Neural progenitor cell (in vitro differentiated cells): Measurements from ENCODE around the gene GPR132. TPM values are rescaled to one million over a fixed set of nuclear protein-coding genes. Genes with fewer than 3 reads are reported as not detected.

ENCODE experiments used
- DNase-seq: peaks from one replicate; pipeline ENCODE4 v3.0.0-alpha.2; 2016; ENCODE audit warnings: low spot score
- H2AFZ ChIP-seq: fragments of 200-600 bp; sonication (generic); replicated peaks from 2 replicates; pipeline ENCODE4 v1.6.1; 2016; ENCODE audit warnings: antibody characterized with exemption
- H3F3A ChIP-seq: fragments of 200-600 bp; sonication (generic); 2 replicates; pipeline ENCODE4 v1.6.1; 2016; ENCODE audit warnings: antibody characterized with exemption, low read depth
- H3K27ac ChIP-seq: fragments of 200-600 bp; sonication (generic); 2 replicates; pipeline ENCODE4 v1.5.1; 2016; ENCODE audit warnings: mild to moderate bottlenecking
- H3K27me3 ChIP-seq: fragments of 200-600 bp; sonication (generic); 2 replicates; pipeline ENCODE4 v1.6.1; 2016; ENCODE audit warnings: mild to moderate bottlenecking, moderate library complexity
- H3K36me3 ChIP-seq: fragments of 200-600 bp; sonication (generic); 2 replicates; pipeline ENCODE4 v1.5.1; 2016
- H3K4me1 ChIP-seq: fragments of 200-600 bp; sonication (generic); 2 replicates; pipeline ENCODE4 v1.6.1; 2016; ENCODE audit warnings: mixed run types
- H3K4me2 ChIP-seq: fragments of 200-600 bp; sonication (generic); 2 replicates; pipeline ENCODE4 v1.6.1; 2016
- H3K4me3 ChIP-seq: fragments of 200-600 bp; sonication (generic); 2 replicates; pipeline ENCODE4 v1.5.1; 2016
- H3K79me2 ChIP-seq: fragments of 200-600 bp; sonication (generic); 2 replicates; pipeline ENCODE4 v1.6.1; 2016; ENCODE audit warnings: low read depth
- H3K9ac ChIP-seq: fragments of 200-600 bp; sonication (generic); 2 replicates; pipeline ENCODE4 v1.6.1; 2016
- H3K9me3 ChIP-seq: fragments of 200-600 bp; sonication (generic); 2 replicates; pipeline ENCODE4 v1.5.1; 2016; ENCODE audit warnings: low read depth
- H4K20me1 ChIP-seq: fragments of 200-600 bp; sonication (generic); 2 replicates; pipeline ENCODE4 v1.6.1; 2016; ENCODE audit warnings: low read depth
- H3K27ac Mint-ChIP-seq: 3 replicates; pipeline ENCODE4 v1.8.0; 2021; ENCODE audit warnings: mixed read lengths
- H3K27me3 Mint-ChIP-seq: 2 replicates; pipeline ENCODE4 v1.8.0; 2022; ENCODE audit warnings: low read depth, mild to moderate bottlenecking, inconsistent platforms, moderate library complexity, mixed read lengths; ENCODE audit not compliant: insufficient read depth
- H3K36me3 Mint-ChIP-seq: 3 replicates; pipeline ENCODE4 v1.8.0; 2021; ENCODE audit warnings: mixed read lengths
- H3K4me1 Mint-ChIP-seq: 3 replicates; pipeline ENCODE4 v1.8.0; 2021; ENCODE audit warnings: mixed read lengths
- H3K4me3 Mint-ChIP-seq: 3 replicates; pipeline ENCODE4 v1.8.0; 2021; ENCODE audit warnings: mild to moderate bottlenecking, moderate library complexity, mixed read lengths
- H3K9me3 Mint-ChIP-seq: 3 replicates; pipeline ENCODE4 v1.8.0; 2020; ENCODE audit warnings: mixed read lengths
- EZH2 ChIP-seq: fragments of 200-600 bp; sonication (generic); IDR thresholded peaks from 2 replicates; pipeline ENCODE4 v1.6.1; 2017; ENCODE audit warnings: antibody characterized with exemption, mild to moderate bottlenecking, moderate library complexity
- EZH2phosphoT487 ChIP-seq: fragments of 200-600 bp; sonication (generic); IDR thresholded peaks from 2 replicates; pipeline ENCODE4 v1.6.1; 2017; ENCODE audit warnings: antibody characterized with exemption
- total RNA-seq: library from RNA; depleted of rRNA; stranded (reverse); fragments of >200 nt; gene quantifications from 2 replicates; pipeline ENCODE4 v1.2.3, GENCODE V29; 2015; ENCODE audit warnings: low replicate concordance
- TF ChIP-seq, protein P1 (sequence below): fragments of 200-600 bp; sonication (generic); IDR thresholded peaks from 2 replicates; pipeline ENCODE4 v1.5.1; 2017; ENCODE audit warnings: antibody characterized with exemption, mild to moderate bottlenecking

Gene GPR132
- total RNA-seq, 1 donor from 2014 or later: 0.51 TPM

DNA sequence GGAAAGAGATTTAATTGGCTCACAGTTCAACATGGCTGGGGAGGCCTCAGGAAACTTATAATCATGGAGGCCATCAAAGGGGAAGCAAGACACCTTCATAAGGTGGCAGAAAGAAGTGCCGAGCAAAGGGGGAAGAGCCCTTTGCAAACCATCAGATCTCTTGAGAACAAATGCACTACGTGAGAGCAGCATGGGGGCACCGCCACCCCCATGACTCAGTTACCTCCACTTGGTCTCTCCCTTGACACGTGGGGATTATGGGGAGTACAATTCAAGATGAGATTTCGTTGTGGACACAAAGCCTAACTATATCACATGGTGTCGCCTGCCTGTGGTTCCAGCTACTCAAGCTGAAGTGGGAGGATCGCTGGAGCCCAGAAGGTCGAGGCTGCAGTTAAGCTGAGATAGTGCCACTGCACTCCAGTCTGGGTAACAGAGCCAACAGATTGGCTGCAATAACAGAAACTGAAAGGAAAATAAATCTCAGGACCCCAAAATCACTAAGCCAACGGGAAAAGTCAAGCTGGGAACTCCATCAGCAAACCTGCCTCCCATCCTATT, 34.3 kb downstream of the GPR132 start:
- TF ChIP-seq, protein P1, sequence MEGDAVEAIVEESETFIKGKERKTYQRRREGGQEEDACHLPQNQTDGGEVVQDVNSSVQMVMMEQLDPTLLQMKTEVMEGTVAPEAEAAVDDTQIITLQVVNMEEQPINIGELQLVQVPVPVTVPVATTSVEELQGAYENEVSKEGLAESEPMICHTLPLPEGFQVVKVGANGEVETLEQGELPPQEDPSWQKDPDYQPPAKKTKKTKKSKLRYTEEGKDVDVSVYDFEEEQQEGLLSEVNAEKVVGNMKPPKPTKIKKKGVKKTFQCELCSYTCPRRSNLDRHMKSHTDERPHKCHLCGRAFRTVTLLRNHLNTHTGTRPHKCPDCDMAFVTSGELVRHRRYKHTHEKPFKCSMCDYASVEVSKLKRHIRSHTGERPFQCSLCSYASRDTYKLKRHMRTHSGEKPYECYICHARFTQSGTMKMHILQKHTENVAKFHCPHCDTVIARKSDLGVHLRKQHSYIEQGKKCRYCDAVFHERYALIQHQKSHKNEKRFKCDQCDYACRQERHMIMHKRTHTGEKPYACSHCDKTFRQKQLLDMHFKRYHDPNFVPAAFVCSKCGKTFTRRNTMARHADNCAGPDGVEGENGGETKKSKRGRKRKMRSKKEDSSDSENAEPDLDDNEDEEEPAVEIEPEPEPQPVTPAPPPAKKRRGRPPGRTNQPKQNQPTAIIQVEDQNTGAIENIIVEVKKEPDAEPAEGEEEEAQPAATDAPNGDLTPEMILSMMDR: no peak
- TF ChIP-seq EZH2phosphoT487: no peak
- TF ChIP-seq EZH2: no peak
- peaks cover 19% of the 10 kb centered on the region for H3K27me3 Mint-ChIP-seq
- no peak overlapping the region for H3K27ac ChIP-seq

DNA sequence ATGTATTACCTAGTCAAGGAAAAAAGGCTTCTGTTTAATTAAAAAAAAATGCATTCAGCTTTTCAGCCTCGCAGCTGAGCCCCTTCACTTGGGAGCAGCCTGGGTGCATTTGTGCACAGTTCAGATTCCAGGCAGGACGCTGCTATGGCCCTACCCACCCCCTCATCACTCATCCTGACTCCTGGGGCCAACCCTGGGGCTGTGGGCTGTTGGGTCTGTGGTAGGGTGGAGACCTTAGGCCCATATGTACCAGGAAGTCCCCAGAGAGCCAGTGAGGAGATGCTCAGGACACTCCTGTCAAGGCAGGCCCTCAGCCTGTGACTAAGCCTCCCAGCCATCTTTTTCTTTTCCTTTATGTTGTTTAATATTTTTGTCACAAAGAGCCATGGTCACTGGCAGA, 35.0 kb downstream of the GPR132 start:
- H3K27ac Mint-ChIP-seq: no peak overlapping the region
- H4K20me1 ChIP-seq: no peaks in the 10 kb centered on the region
- no peaks in the 10 kb centered on the region for H3K36me3 Mint-ChIP-seq
- no peak overlapping the region for H3K27ac ChIP-seq
- H3K9me3 ChIP-seq: no peaks in the 10 kb centered on the region
- H3K4me2 ChIP-seq: no peak overlapping the region
- no peak overlapping the region for H2AFZ ChIP-seq
- H3K36me3 ChIP-seq: no peaks in the 10 kb centered on the region
- peaks cover 4% of the 10 kb centered on the region for H3K9me3 Mint-ChIP-seq
- H3K4me3 ChIP-seq: no peak overlapping the region
- TF ChIP-seq, protein P1: no peak
- TF ChIP-seq EZH2 (no peak), EZH2phosphoT487 (no peak)
- no peak for DNase-seq
- peaks cover 19% of the 10 kb centered on the region for H3K27me3 Mint-ChIP-seq
- peaks cover 3% of the 10 kb centered on the region for H3K4me1 Mint-ChIP-seq
- H3F3A ChIP-seq: no peaks in the 10 kb centered on the region
- H3K79me2 ChIP-seq: no peaks in the 10 kb centered on the region
- no peak overlapping the region for H3K4me3 Mint-ChIP-seq
- H3K27me3 ChIP-seq: peaks cover 54% of the 10 kb centered on the region
- no peaks in the 10 kb centered on the region for H3K4me1 ChIP-seq
- H3K9ac ChIP-seq: no peak overlapping the region

More for the DNA sequence above, 34.3 kb downstream of the GPR132 start:
- Histone ChIP-seq H3K4me2 (no peak overlapping the region), H3K36me3 (no peaks in the 10 kb centered on the region), H3K79me2 (no peaks in the 10 kb centered on the region), H3K27me3 (peaks cover 61% of the 10 kb centered on the region), H3K9ac (no peak overlapping the region), H3K4me3 (no peak overlapping the region), H3K9me3 (no peaks in the 10 kb centered on the region), H4K20me1 (no peaks in the 10 kb centered on the region), H3F3A (no peaks in the 10 kb centered on the region), H2AFZ (no peak overlapping the region), H3K4me1 (no peaks in the 10 kb centered on the region)
- DNase-seq: no peak
- Mint-ChIP-seq H3K27ac (no peak overlapping the region), H3K36me3 (no peaks in the 10 kb centered on the region), H3K9me3 (peaks cover 4% of the 10 kb centered on the region), H3K4me3 (no peak overlapping the region), H3K4me1 (peaks cover 3% of the 10 kb centered on the region)

DNA sequence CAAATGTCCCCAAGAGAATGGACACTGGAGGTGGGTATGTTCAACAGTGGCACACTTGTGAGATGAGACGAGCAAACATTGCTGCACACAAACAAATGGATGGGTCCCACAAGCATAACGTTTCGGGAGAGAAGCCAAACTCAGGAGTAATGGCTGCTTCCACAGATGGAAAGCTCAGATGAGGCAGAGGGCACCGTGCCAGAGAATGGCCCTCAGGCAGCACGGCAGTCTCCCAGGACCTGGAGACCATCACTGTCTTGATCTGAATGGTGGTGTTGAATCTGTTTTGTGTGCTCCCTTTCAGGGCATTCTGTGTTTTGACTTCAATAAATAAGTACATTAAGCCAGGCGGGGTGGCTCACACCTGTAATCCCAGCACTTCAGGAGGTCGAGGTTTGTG, 35.8 kb downstream of the GPR132 start:
- Histone ChIP-seq H3K4me1 (no peaks in the 10 kb centered on the region), H3K4me3 (no peak overlapping the region), H3K27me3 (peaks cover 46% of the 10 kb centered on the region), H3K4me2 (no peak overlapping the region), H4K20me1 (no peaks in the 10 kb centered on the region), H3F3A (no peaks in the 10 kb centered on the region), H2AFZ (no peak overlapping the region), H3K79me2 (no peaks in the 10 kb centered on the region), H3K9me3 (no peaks in the 10 kb centered on the region), H3K36me3 (no peaks in the 10 kb centered on the region), H3K9ac (no peak overlapping the region), H3K27ac (no peak overlapping the region)
- H3K9me3 Mint-ChIP-seq: peaks cover 4% of the 10 kb centered on the region
- no peak for DNase-seq
- H3K4me3 Mint-ChIP-seq: no peak overlapping the region
- no peaks in the 10 kb centered on the region for H3K36me3 Mint-ChIP-seq
- no peak overlapping the region for H3K27ac Mint-ChIP-seq
- H3K4me1 Mint-ChIP-seq: peaks cover 3% of the 10 kb centered on the region
- TF ChIP-seq EZH2 (no peak), EZH2phosphoT487 (no peak)
- TF ChIP-seq, protein P1: no peak
- peaks cover 18% of the 10 kb centered on the region for H3K27me3 Mint-ChIP-seq
